Measurements from ENCODE around the gene AGFG2. TPM values are rescaled to one million over a fixed set of nuclear protein-coding genes. Genes with fewer than 3 reads are reported as not detected.

AGFG2 gene
- total RNA-seq, 1 donor from 2014 or later = 1.3 TPM

GRCh38 chr7:100585511-100586265 is 46.7 kb downstream of the AGFG2 start, which contains the start of gene LRCH4:
Gene LRCH4, minus strand, starts transcription at chr7:100586129. Its CDS starts 29 bp downstream, at chr7:100586100.
- TF ChIP-seq CTCF (IDR thresholded peaks at IDR 0.05; ENCODE audit: insufficient read depth, low read length, severe bottlenecking) = no peak
- DNase-seq (ENCODE audit: low read depth) (peak; percentile 50), FAIRE-seq (no peak)
- Histone ChIP-seq H3K36me3 (ENCODE audit: control insufficient read depth, insufficient read depth, low read length) (peaks cover 13% of the 10 kb centered on the region), H3K27me3 (ENCODE audit: control insufficient read depth, insufficient read depth, low read length) (peaks cover 2% of the 10 kb centered on the region), H3K4me3 (ENCODE audit: low read depth, low read length) (peak within 1 kb of the TSS; percentile 95)

DNA sequence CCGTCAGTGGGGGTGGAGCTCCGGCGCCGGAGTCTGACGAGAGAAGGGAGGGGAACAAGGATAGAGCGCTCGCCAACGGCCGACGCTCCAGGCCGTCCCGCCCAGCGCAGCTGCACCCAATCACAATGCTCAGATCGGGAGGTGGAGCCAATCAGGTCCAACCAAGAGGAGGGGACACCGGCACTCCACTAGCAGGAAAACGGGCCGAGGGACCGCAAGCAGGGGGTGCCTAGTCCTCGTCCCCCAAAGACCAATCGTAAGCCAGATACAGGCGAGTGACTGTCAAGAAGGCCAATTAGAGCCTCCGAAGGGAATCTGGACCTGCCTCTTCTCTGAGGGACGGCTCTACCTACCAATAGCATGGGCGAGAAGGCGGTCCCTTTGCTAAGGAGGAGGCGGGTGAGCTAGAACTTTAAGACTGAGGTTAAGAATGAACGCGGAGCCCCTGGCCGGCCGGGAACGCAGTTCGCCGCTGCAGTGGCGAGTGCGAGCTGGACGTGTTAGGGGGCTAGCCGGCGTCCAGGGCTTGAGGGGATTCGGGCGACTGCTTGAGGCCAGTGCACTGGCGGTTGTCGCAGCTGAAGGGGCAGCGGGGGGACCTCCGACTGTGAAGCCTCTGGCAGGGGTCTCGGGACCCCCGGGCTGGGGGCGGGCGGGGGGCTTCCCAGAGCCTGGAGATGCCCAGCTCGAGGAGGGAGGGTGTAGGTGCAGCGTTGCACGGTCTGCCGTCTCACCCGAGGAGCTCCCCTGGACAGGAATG is 47.4 kb downstream of the AGFG2 start, which contains the start of gene FBXO24:
FBXO24 (plus strand) TSS at position 63 of the 760 bp plus-strand sequence; CDS start at position 361, 298 bp downstream.
- TF ChIP-seq CTCF (IDR thresholded peaks at IDR 0.05; ENCODE audit: insufficient read depth, low read length, severe bottlenecking) = no peak
- H3K4me3 ChIP-seq (ENCODE audit: low read depth, low read length) = peak within 1 kb of the TSS; percentile 95
- H3K36me3 ChIP-seq (ENCODE audit: control insufficient read depth, insufficient read depth, low read length) = peaks cover 6% of the 10 kb centered on the region
- peak; percentile 97 for FAIRE-seq
- H3K27me3 ChIP-seq (ENCODE audit: control insufficient read depth, insufficient read depth, low read length) = peaks cover 2% of the 10 kb centered on the region
- peak; percentile 99 for DNase-seq (ENCODE audit: low read depth)

DNA sequence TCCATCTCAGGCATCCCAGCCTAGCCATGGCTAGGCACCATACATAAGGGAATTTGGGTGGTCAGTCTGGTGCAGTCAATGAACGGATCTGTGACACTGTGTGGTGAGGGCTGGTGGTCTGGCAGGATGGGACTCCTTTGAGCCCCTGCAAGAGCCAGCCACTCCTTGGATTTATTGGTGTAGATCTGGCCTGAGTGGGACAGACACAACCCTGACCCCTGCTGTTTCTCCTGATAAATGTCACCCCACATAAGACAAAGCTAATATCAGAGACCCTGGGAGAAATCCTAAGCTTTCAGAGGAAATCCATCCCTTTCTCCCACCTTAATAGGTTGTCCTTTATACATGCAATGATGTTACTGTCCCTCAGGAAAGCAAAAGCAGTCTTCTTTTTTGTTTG is 49.4 kb downstream of the AGFG2 start:
- peaks cover 2% of the 10 kb centered on the region for H3K27me3 ChIP-seq (ENCODE audit: control insufficient read depth, insufficient read depth, low read length)
- FAIRE-seq (no peak), DNase-seq (ENCODE audit: low read depth) (peak; percentile 34)
- TF ChIP-seq CTCF (IDR thresholded peaks at IDR 0.05; ENCODE audit: insufficient read depth, low read length, severe bottlenecking) = peak; percentile 46
- no peak overlapping the region for H3K4me3 ChIP-seq (ENCODE audit: low read depth, low read length)
- no peaks in the 10 kb centered on the region for H3K36me3 ChIP-seq (ENCODE audit: control insufficient read depth, insufficient read depth, low read length)

GRCh38 chr7:100589341-100589947 is 50.4 kb downstream of the AGFG2 start:
- Histone ChIP-seq H3K4me3 (ENCODE audit: low read depth, low read length) (no peak overlapping the region), H3K27me3 (ENCODE audit: control insufficient read depth, insufficient read depth, low read length) (peaks cover 2% of the 10 kb centered on the region), H3K36me3 (ENCODE audit: control insufficient read depth, insufficient read depth, low read length) (no peaks in the 10 kb centered on the region)
- DNase-seq (ENCODE audit: low read depth) (no peak), FAIRE-seq (no peak)
- no peak for TF ChIP-seq CTCF (IDR thresholded peaks at IDR 0.05; ENCODE audit: insufficient read depth, low read length, severe bottlenecking)

- TF ChIP-seq CTCF (IDR thresholded peaks at IDR 0.05; ENCODE audit: insufficient read depth, low read length, severe bottlenecking) = no peak
- Histone ChIP-seq H3K36me3 (ENCODE audit: control insufficient read depth, insufficient read depth, low read length) (no peaks in the 10 kb centered on the region), H3K27me3 (ENCODE audit: control insufficient read depth, insufficient read depth, low read length) (peaks cover 2% of the 10 kb centered on the region), H3K4me3 (ENCODE audit: low read depth, low read length) (no peak overlapping the region)
- FAIRE-seq = no peak
- DNase-seq (ENCODE audit: low read depth) = no peak
Observed at GRCh38 chr7:100590077-100590737, 51.2 kb downstream of the AGFG2 start.

Data from bronchial epithelial cell (primary cell).